B cell (primary cell): ENCODE data around the gene ACE. TPM values are rescaled to one million over a fixed set of nuclear protein-coding genes. Genes with fewer than 3 reads are reported as not detected.

ENCODE experiments used
- ATAC-seq: fragments of 200-7000 bp; cut with Tn5 transposase; one replicate; pipeline ENCODE4 v1.10.0; 2021; ENCODE audit warnings: low read depth, mild to moderate bottlenecking, moderate number of reproducible peaks, moderate library complexity
- CTCF ChIA-PET: fragments of 350-600 bp; sonication (Branson Sonifier 250); formaldehyde crosslinking; loops from one replicate; lab custom pipeline; 2021; ENCODE audit warnings: antibody characterized with exemption, inconsistent platforms; lab: Charles Lee
- POLR2A ChIA-PET: fragments of 350-600 bp; sonication (Branson Sonifier 250); formaldehyde crosslinking; loops from one replicate; lab custom pipeline; 2021; ENCODE audit warnings: antibody characterized with exemption; lab: Charles Lee
- DNase-seq: peaks from one replicate; pipeline ENCODE4 v3.0.0; 2013
- H2AFZ ChIP-seq: 2 replicates; pipeline ENCODE4 v1.6.1; 2012; ENCODE audit warnings: mild to moderate bottlenecking, low read depth, low read length; ENCODE audit not compliant: insufficient read depth, poor library complexity, severe bottlenecking
- H3K27ac ChIP-seq, 2 donors: 1 replicate in 1 of 2; 2 replicates in 1 of 2; pipeline ENCODE4 v1.5.1; 2012 to 2013; ENCODE audit warnings: low read length in 2 of 2, mild to moderate bottlenecking in 2 of 2, moderate library complexity in 1 of 2
- H3K27me3 ChIP-seq, 4 experiments: fragments of 200-600 bp in 1 of 4; sonication (generic) in 1 of 4; replicated peaks in 1 of 4; 1 replicate in 2 of 4; 2 replicates in 2 of 4; pipeline versions ENCODE4 v1.6.1 to v1.7.0; 2013 to 2016; ENCODE audit warnings: low read length in 3 of 4, mild to moderate bottlenecking in 2 of 4, mixed read lengths in 1 of 4, moderate library complexity in 1 of 4; ENCODE audit not compliant: insufficient read depth in 4 of 4, control insufficient read depth in 3 of 4; ENCODE audit errors: control extremely low read depth in 1 of 4
- H3K36me3 ChIP-seq, 2 experiments: replicated peaks in 1 of 2; 1 replicate in 1 of 2; 2 replicates in 1 of 2; pipeline versions ENCODE4 v1.6.1 to v1.7.1; 2013; ENCODE audit warnings: low read length in 1 of 2; ENCODE audit not compliant: insufficient read depth in 2 of 2, control insufficient read depth in 1 of 2; ENCODE audit errors: control extremely low read depth in 1 of 2, extremely low read depth in 1 of 2
- H3K4me1 ChIP-seq, 2 donors: fragments of 200-600 bp in 1 of 2; sonication (generic) in 1 of 2; 1 replicate in 1 of 2; 2 replicates in 1 of 2; pipeline versions ENCODE4 v1.5.1 to v1.6.1; 2013 to 2017; ENCODE audit warnings: low read length in 2 of 2; ENCODE audit not compliant: control insufficient read depth in 2 of 2, insufficient read depth in 2 of 2
- H3K4me2 ChIP-seq: replicated peaks from 2 replicates; pipeline ENCODE3; 2012; ENCODE audit warnings: mild to moderate bottlenecking, low read depth, low read length; ENCODE audit not compliant: poor library complexity, severe bottlenecking
- H3K4me3 ChIP-seq, 5 experiments: fragments of 200-600 bp in 1 of 5; sonication (generic) in 1 of 5; 1 replicate in 3 of 5; 2 replicates in 2 of 5; pipeline versions ENCODE4 v1.5.1 to v1.7.0; 2011 to 2016; ENCODE audit warnings: low read length in 4 of 5, mild to moderate bottlenecking in 4 of 5, low read depth in 2 of 5, control low read depth in 1 of 5, moderate library complexity in 1 of 5; ENCODE audit not compliant: insufficient read depth in 1 of 5; ENCODE audit errors: control extremely low read depth in 1 of 5, extremely low read depth in 1 of 5
- H3K79me2 ChIP-seq: fragments of 200-600 bp; sonication (generic); one replicate; pipeline ENCODE4 v1.6.0; 2016; ENCODE audit warnings: low read length; ENCODE audit not compliant: control insufficient read depth, insufficient read depth
- H3K9ac ChIP-seq: fragments of 200-600 bp; sonication (generic); 2 replicates; pipeline ENCODE4 v1.6.1; 2017; ENCODE audit warnings: mild to moderate bottlenecking, low read length, moderate library complexity
- H3K9me3 ChIP-seq, 3 donors: one replicate each; pipeline versions ENCODE4 v1.6.1 to v1.7.1; 2013; ENCODE audit warnings: low read length in 2 of 3; ENCODE audit not compliant: control insufficient read depth in 2 of 3, insufficient read depth in 1 of 3; ENCODE audit errors: control extremely low read depth in 1 of 3
- H4K20me1 ChIP-seq: 2 replicates; pipeline ENCODE4 v1.6.0; 2012; ENCODE audit warnings: mild to moderate bottlenecking, low read length; ENCODE audit not compliant: insufficient read depth, control insufficient read depth, poor library complexity, severe bottlenecking
- H3K27ac Mint-ChIP-seq: one replicate; pipeline ENCODE4 v1.8.0; 2021; ENCODE audit warnings: mixed read lengths
- H3K27me3 Mint-ChIP-seq: one replicate; pipeline ENCODE4 v1.8.0; 2021; ENCODE audit warnings: mixed read lengths
- H3K4me1 Mint-ChIP-seq: one replicate; pipeline ENCODE4 v1.8.0; 2021; ENCODE audit warnings: mixed read lengths
- H3K4me3 Mint-ChIP-seq: one replicate; pipeline ENCODE4 v1.8.0; 2021; ENCODE audit warnings: mixed read lengths
- H3K9me3 Mint-ChIP-seq: one replicate; pipeline ENCODE4 v1.8.0; 2022; ENCODE audit warnings: mixed read lengths; ENCODE audit not compliant: insufficient read depth
- EZH2 ChIP-seq: IDR thresholded peaks from 2 replicates; pipeline ENCODE4 v1.6.1; 2012; ENCODE audit warnings: borderline replicate concordance, low read depth, mild to moderate bottlenecking, moderate library complexity, low read length; ENCODE audit not compliant: insufficient read depth, poor library complexity, severe bottlenecking
- WGBS: methylation state at CpG from one replicate; pipeline ENCODE4 v1.1.5; 2013; ENCODE audit warnings: missing lambda C conversion rate; ENCODE audit not compliant: insufficient coverage; 5-methylcytosine and 5-hydroxymethylcytosine counted together
- intact Hi-C: fragments of 100-400 bp; cut with micrococcal nuclease; formaldehyde crosslinking; loops from one replicate; pipeline ENCODE4 v1.10.0; 2022
- polyA plus RNA-seq: library from polyadenylated mRNA; depleted of rRNA; stranded (reverse); fragments of >200 nt; gene quantifications from 2 replicates; pipeline ENCODE4 v1.2.3, GENCODE V29; 2012
- total RNA-seq, 2 donors: library from RNA; stranded (reverse); fragments of 120-200 nt in 1 of 2; gene quantifications; 1 replicate in 1 of 2; 2 replicates in 1 of 2; pipeline versions ENCODE4 v1.2.3 to v1.2.4, GENCODE V29; 2013 to 2022
- TF ChIP-seq, protein P1 (sequence below): fragments of 200-600 bp; IDR thresholded peaks from one replicate; pipeline ENCODE4 v1.8.0; 2022; ENCODE audit warnings: antibody characterized with exemption, mild to moderate bottlenecking

ACE gene
- total and polyA plus RNA-seq, 2 donors (not counting 1 experiment from before 2014, with no cell fraction given): 0.67 to 2.6 TPM

- Histone ChIP-seq H3K9me3 (peaks cover 0 to 18% (median 0%) of the 10 kb centered on the region in 3 donors), H3K79me2 (no peaks in the 10 kb centered on the region), H3K27ac (no peak overlapping the region), H3K4me1 (peaks cover 9 to 21% of the 10 kb centered on the region in 2 donors), H3K9ac (no peak overlapping the region), H3K27me3 (no peaks in the 10 kb centered on the region), H3K36me3 (no peaks in the 10 kb centered on the region), H2AFZ (no peak overlapping the region), H3K4me2 (no peak overlapping the region), H4K20me1 (no peaks in the 10 kb centered on the region), H3K4me3 (no peak overlapping the region)
- Mint-ChIP-seq H3K27me3 (peaks cover 3% of the 10 kb centered on the region), H3K4me1 (peaks cover 14% of the 10 kb centered on the region), H3K4me3 (no peak overlapping the region), H3K9me3 (no peaks in the 10 kb centered on the region), H3K27ac (peak overlapping the region; percentile 46)
- TF ChIP-seq, protein P1, sequence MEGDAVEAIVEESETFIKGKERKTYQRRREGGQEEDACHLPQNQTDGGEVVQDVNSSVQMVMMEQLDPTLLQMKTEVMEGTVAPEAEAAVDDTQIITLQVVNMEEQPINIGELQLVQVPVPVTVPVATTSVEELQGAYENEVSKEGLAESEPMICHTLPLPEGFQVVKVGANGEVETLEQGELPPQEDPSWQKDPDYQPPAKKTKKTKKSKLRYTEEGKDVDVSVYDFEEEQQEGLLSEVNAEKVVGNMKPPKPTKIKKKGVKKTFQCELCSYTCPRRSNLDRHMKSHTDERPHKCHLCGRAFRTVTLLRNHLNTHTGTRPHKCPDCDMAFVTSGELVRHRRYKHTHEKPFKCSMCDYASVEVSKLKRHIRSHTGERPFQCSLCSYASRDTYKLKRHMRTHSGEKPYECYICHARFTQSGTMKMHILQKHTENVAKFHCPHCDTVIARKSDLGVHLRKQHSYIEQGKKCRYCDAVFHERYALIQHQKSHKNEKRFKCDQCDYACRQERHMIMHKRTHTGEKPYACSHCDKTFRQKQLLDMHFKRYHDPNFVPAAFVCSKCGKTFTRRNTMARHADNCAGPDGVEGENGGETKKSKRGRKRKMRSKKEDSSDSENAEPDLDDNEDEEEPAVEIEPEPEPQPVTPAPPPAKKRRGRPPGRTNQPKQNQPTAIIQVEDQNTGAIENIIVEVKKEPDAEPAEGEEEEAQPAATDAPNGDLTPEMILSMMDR: no peak
- no peak for TF ChIP-seq EZH2
- no peak for ATAC-seq
- no peak for DNase-seq
- ChIA-PET CTCF (no interaction called here), POLR2A (no interaction called here)
- intact Hi-C loops: no loop called here
- WGBS: no CpG with 5 or more reads among the region's 4 CpGs
Observed at GRCh38 chr17:63458478-63458877, 18.4 kb upstream of the ACE start.

DNA sequence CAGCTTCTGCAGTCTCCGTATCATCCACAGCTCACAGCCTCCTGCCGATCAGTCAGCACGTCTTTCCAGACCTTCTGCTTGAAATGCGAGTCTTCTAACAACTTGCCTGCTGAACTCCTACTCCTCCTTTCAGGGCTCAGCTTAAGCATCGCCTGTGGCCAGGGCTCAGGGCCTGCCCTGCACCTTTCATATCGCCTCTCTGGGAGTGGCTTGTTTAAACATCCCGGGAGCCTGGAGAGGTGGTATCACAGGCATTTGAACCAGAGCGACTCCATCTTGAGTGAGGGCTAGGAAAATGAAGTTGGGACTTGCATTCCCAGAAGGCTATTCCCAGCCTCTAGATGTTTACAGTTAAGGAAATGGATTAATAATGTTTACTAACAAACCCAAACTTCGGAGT, 16.8 kb upstream of the ACE start:
- ChIA-PET POLR2A (no interaction called here), CTCF (interaction anchor here (0.6 to 2.2 kb wide), 3 partner anchors 19 to 53 kb away, joined by 3 to 7 read pairs (median 3); no protein-coding TSS in a partner anchor)
- Histone ChIP-seq H3K27me3 (no peaks in the 10 kb centered on the region), H3K4me2 (no peak overlapping the region), H3K9me3 (peaks cover 0 to 18% (median 0%) of the 10 kb centered on the region in 3 donors), H3K79me2 (no peaks in the 10 kb centered on the region), H4K20me1 (no peaks in the 10 kb centered on the region), H3K9ac (no peak overlapping the region), H3K36me3 (no peaks in the 10 kb centered on the region), H3K4me3 (no peak overlapping the region), H3K27ac (no peak overlapping the region), H3K4me1 (peaks cover 17 to 33% of the 10 kb centered on the region in 2 donors), H2AFZ (no peak overlapping the region)
- 96% methylated on average over 6 of the region's 9 CpGs for WGBS
- intact Hi-C loops: no loop called here
- H3K27ac Mint-ChIP-seq: peak overlapping the region; percentile 15
- peaks cover 29% of the 10 kb centered on the region for H3K4me1 Mint-ChIP-seq
- DNase-seq (no peak), ATAC-seq (no peak)
- H3K27me3 Mint-ChIP-seq: peaks cover 3% of the 10 kb centered on the region
- no peaks in the 10 kb centered on the region for H3K9me3 Mint-ChIP-seq
- H3K4me3 Mint-ChIP-seq: no peak overlapping the region
- TF ChIP-seq EZH2: no peak
- TF ChIP-seq, protein P1: no peak
